GM12892 (cell line): ENCODE measurements around the gene AKR1C4.

ENCODE experiments used
- POLR2A ChIP-seq: IDR thresholded peaks from 2 replicates; pipeline ENCODE4 v1.6.1; 2011; ENCODE audit warnings: low read depth, low read length, control low read depth
- POLR2AphosphoS5 ChIP-seq: IDR thresholded peaks from 2 replicates; pipeline ENCODE4 v1.6.1; 2011; ENCODE audit warnings: low read depth, low read length, control low read depth
- TAF1 ChIP-seq: IDR thresholded peaks from 2 replicates; pipeline ENCODE4 v1.6.1; 2011; ENCODE audit warnings: low read depth, mild to moderate bottlenecking, control low read depth, low read length, borderline replicate concordance

DNA sequence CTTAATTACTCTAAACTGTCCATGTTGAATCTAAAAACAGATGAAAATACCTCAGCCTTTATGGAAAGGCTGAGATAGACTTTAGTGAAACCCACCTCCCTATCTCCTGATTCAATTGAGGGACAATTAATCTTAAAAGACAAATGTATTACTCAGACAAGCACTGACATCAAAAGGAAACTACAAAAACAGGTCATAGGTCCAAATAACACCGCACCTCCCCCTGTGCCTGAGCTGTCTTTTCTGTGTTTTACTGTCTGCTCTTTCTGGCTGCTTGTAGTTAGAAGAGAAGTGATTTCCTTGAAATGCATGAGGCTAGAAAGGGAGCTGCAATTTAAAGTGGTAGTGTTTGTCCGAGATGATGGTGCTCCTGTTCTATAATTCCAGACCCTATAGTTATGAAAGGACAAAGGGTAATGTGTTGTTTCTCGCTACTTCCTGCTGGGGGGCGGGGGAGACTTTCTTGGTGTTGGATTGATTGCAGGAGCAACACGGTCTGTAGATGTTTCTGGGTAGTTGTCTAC lies 27.7 kb upstream of the AKR1C4 start:
- TF ChIP-seq POLR2A: no peak
- no peak for TF ChIP-seq POLR2AphosphoS5
- TF ChIP-seq TAF1: no peak
